ENCODE results near the gene TNRC18. TPM values are rescaled to one million over a fixed set of nuclear protein-coding genes. Genes with fewer than 3 reads are reported as not detected.

TNRC18 gene
- total and polyA plus RNA-seq, 2 donors (not counting 3 experiments of a cell fraction or from before 2014, with no cell fraction given) = 14.8 to 64.6 TPM

DNA sequence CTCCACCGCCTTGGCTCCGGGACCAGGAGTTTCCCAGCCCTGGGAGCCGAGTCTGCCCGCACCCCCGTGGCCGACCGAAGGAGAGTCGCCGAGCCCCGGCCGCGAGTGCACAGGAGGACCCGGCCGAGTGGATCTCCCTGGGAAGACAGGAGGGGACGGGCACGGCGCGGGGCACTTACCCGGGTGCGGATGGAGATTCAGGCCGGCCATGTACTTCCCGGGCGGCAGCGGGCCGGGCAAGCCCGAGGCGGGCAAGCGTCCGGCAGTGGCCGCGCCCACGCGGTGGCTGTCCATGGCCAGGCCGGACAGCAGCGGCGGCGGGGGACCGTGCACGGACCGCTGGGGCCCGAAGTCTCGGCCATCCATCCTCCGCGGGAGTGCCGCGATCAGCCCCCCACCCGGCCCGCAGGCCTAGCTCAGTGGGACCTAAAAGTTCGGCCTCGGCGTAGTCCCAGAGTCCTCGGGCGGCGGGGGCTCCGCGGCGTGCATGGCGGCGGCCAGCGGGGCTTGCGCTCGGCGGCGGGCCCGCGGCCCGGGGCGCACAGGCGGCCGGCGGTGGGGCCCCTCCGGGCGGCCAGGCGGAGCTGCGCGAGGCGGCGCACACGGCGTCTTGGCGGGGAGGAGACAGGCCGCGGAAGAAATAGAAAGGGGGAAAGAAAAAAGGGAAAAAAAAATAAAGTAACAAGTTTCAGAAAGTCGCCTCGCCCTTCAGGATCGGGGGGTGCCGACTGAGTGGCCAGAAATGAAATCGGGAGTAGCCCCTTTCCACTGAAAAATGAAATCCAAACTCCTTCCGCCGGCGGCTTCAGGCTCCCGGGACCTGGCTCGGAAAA lies 2.5 kb downstream of the TNRC18 start:
- peaks cover 76% of the 10 kb centered on the region for H3K79me2 ChIP-seq (ENCODE audit: control insufficient read depth, insufficient read depth, low read length)
- no peaks in the 10 kb centered on the region for H3K9me1 ChIP-seq (replicated peaks; ENCODE audit: control insufficient read depth, extremely low read depth, insufficient read depth, low read length)
- H2AFZ ChIP-seq (ENCODE audit: low read depth, low read length) = no peak overlapping the region
- intact Hi-C loops (cut with micrococcal nuclease) (no loop called here), dilution Hi-C loops (cut with MboI; ENCODE audit: extremely low pct_ligation_motif_present, low sequenced_read_pairs) (no loop called here)
- CTCF ChIA-PET = interaction anchor here (0.9 kb wide), 1 partner anchor 179 kb away, joined by 4 read pairs; no protein-coding TSS in a partner anchor
- FAIRE-seq = no peak
- H4K20me1 ChIP-seq (replicated peaks; ENCODE audit: control insufficient read depth, extremely low read depth, insufficient read depth, low read length) = peaks cover 3% of the 10 kb centered on the region
- no peaks in the 10 kb centered on the region for H3K9me3 ChIP-seq (replicated peaks; ENCODE audit: control insufficient read depth, insufficient read depth, low read length)
- H3K4me2 ChIP-seq (ENCODE audit: insufficient read depth, low read length) = peak overlapping the region; percentile 66
- DNase-seq (ENCODE audit: low read depth, low spot score) = peak; percentile 28
- no peak for TF ChIP-seq FOS (IDR thresholded peaks at IDR 0.05; ENCODE audit: borderline replicate concordance, insufficient read depth, low read length)
- TF ChIP-seq MAX (IDR thresholded peaks at IDR 0.05; ENCODE audit: insufficient read depth, insufficient read length) = no peak
- no peak for TF ChIP-seq JUN (IDR thresholded peaks at IDR 0.05; ENCODE audit: borderline replicate concordance, insufficient read depth, insufficient read length, low read depth)
- no peak for TF ChIP-seq GATA2 (IDR thresholded peaks at IDR 0.05; ENCODE audit: insufficient read depth, insufficient read length, low read depth, low read length)
- no peak for TF ChIP-seq EZH2 (IDR thresholded peaks at IDR 0.05; ENCODE audit: borderline replicate concordance, low read depth, low read length, severe bottlenecking)
- no peak for TF ChIP-seq MYC (IDR thresholded peaks at IDR 0.05; ENCODE audit: low read depth, low read length)
- TF ChIP-seq POLR2AphosphoS5 (IDR thresholded peaks at IDR 0.05; ENCODE audit: insufficient read depth, low read depth, low read length) = peak; percentile 10
- H3K27me3 ChIP-seq (ENCODE audit: control insufficient read depth in 2 of 2, insufficient read depth in 2 of 2, low read length in 2 of 2) = no peaks in the 10 kb centered on the region
- peak overlapping the region; percentile 87 to 89 (median 88) for H3K4me3 ChIP-seq (replicated peaks in 1 of 3; ENCODE audit: insufficient read depth in 1 of 3, low read depth in 1 of 3, low read length in 3 of 3)
- no TSS peak for BruUV-seq (replicated peaks)
- peaks cover 0 to 2% of the 10 kb centered on the region in 2 experiments for H3K36me3 ChIP-seq (ENCODE audit: control insufficient read depth in 2 of 2, extremely low read depth in 1 of 2, insufficient read depth in 2 of 2, low read length in 2 of 2)
- peaks cover 9% of the 10 kb centered on the region for H3K4me1 ChIP-seq (ENCODE audit: control insufficient read depth, extremely low read depth, insufficient read depth, low read length)
- H3K27ac ChIP-seq (ENCODE audit: insufficient read depth, low read depth, low read length) = peak overlapping the region; percentile 69
- POLR2A ChIA-PET = no interaction called here
- peak overlapping the region; percentile 91 for H3K9ac ChIP-seq (replicated peaks; ENCODE audit: extremely low read depth, insufficient read depth, low read length)
